HG02970 (cell line): ENCODE results near the gene IGF2R.

ENCODE experiments used
- ATAC-seq: cut with Tn5 transposase; IDR thresholded peaks from one replicate; pipeline ENCODE4 v1.9.1; 2021; ENCODE audit warnings: mild to moderate bottlenecking, moderate library complexity, moderate number of reproducible peaks; ENCODE audit not compliant: unreplicated experiment, low FRiP score

IGF2R gene

DNA sequence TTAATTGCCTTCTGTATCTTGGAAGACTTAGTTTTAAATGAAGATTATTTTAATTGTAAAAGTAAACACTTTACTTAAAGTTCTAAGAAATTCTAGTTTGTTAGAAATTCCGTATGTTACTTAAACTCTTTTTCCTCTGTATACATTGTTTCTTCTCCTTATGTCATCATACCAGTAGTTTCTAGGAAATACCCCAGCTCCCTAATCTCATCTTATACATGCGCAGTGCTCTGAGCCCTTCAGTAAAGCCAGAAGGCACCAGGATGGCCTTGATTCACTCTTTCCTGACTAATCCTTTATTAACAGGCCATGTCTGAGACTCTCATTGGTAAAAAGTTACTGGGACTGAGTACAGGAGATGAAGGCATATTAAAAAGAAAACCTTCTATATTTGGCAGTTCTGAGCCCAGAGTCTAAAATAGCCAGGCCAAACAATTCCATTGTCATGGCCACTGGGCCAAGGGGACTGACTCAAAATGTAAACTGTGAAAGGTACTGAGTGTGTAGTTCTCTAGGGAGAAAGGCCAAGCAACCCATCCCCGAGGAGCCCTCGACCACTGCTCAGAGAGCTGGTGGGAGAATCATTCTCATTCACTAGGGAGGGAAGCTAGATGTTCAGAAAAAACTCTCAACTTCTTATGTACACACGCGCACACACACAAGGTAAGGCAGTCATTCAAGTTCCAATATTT is 177.7 kb downstream of the IGF2R start:
- no peak for ATAC-seq

DNA sequence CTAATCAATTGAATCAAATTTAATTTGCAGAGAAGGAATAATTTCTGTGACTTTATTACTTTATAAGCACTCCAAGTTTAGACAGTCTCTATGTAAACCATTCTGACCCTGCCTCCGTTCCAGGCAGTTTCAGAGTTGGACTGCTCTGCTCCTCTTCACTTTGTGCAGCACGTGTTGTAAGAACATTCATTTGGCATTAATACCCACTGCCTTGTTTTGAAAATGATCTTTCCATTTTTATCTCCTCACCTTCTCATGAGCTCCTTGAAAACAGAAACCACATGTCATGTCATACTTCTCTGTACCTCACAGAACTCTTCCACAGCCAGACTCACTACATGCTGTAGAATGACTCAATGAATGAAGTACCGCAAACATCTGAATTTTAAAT is 178.3 kb downstream of the IGF2R start:
- ATAC-seq: no peak

GRCh38 chr6:160154471-160154870 is 185.6 kb downstream of the IGF2R start:
- no peak for ATAC-seq

DNA sequence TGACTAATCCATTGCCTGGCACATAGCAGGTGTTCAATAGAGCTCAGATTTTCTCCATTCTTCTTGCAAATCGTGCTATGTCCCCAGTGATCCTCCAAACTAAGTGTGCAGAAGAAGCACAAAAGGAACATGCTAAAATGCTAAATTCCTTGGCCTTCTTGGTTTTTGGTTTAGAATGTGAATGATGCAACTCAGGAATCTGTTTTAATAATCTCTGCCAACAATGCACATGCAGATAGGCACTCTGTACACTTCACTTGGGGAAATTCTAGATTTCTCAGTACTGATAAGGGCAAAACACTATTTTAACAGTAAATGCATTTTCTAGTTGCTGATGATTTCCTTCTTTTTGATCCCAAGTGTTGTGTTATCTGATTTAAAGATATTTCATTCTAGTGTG is 188.0 kb downstream of the IGF2R start:
- no peak for ATAC-seq

DNA sequence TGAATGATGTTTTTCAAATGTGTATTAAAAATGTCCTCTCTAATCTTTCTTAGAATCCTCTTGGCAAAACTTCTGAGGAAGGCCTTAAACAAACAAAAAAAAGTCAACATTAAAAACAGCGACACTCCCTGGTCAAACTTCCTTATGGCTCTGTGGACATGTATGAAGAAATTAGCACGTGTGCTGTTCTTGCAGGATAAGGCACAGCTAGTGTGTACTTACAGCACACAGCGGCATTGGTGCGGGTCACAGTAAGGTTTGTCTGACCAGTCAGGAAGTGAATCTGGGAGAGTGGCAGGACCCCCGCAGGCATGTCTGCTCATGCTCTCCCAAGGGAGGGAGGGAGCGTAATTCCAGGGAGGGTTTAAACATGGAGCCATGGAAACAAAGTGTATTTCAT is 191.6 kb downstream of the IGF2R start:
- ATAC-seq: no peak
